H9 (cell line): Measurements from ENCODE around the gene EIF2B5. TPM values are rescaled to one million over a fixed set of nuclear protein-coding genes. Genes with fewer than 3 reads are reported as not detected.
A peak's percentile ranks its signal among the peaks of the same experiment; 100 is the strongest.

Source experiments
- DNase-seq: peaks from one replicate; pipeline ENCODE4 v3.0.0-alpha.2; 2017
- H2AFZ ChIP-seq: one replicate; pipeline ENCODE4 v1.6.1; 2013; ENCODE audit warnings: mild to moderate bottlenecking, low read length, control low read depth, moderate library complexity
- H2AK5ac ChIP-seq: 2 replicates; pipeline ENCODE4 v1.6.1; 2013; ENCODE audit warnings: low read length, control low read depth, mixed read lengths; ENCODE audit not compliant: insufficient read length
- H2BK120ac ChIP-seq: one replicate; pipeline ENCODE4 v1.6.1; 2013; ENCODE audit warnings: low read depth, mild to moderate bottlenecking, low read length, control low read depth, inconsistent platforms; ENCODE audit not compliant: poor library complexity, severe bottlenecking
- H2BK12ac ChIP-seq: 2 replicates; pipeline ENCODE4 v1.6.1; 2013; ENCODE audit warnings: low read length, control low read depth, mixed read lengths, low read depth; ENCODE audit not compliant: insufficient read length
- H2BK15ac ChIP-seq: 2 replicates; pipeline ENCODE4 v1.6.1; 2013; ENCODE audit warnings: low read depth, low read length, control low read depth
- H2BK20ac ChIP-seq: one replicate; pipeline ENCODE4 v1.6.1; 2013; ENCODE audit warnings: low read depth, mild to moderate bottlenecking, low read length, control low read depth, inconsistent platforms; ENCODE audit not compliant: poor library complexity, severe bottlenecking
- H2BK5ac ChIP-seq: 2 replicates; pipeline ENCODE4 v1.6.1; 2013; ENCODE audit warnings: low read length, control low read depth, mixed read lengths; ENCODE audit not compliant: insufficient read length
- H3K14ac ChIP-seq: 2 replicates; pipeline ENCODE4 v1.6.1; 2013; ENCODE audit warnings: low read length, control low read depth; ENCODE audit not compliant: insufficient read depth
- H3K18ac ChIP-seq: 2 replicates; pipeline ENCODE4 v1.6.1; 2013; ENCODE audit warnings: low read depth, mild to moderate bottlenecking, mixed read lengths, low read length, control low read depth; ENCODE audit not compliant: insufficient read length
- H3K23ac ChIP-seq: 2 replicates; pipeline ENCODE4 v1.6.1; 2013; ENCODE audit warnings: low read length, control low read depth, mixed read lengths, low read depth; ENCODE audit not compliant: insufficient read length
- H3K23me2 ChIP-seq: 2 replicates; pipeline ENCODE4 v1.6.1; 2013; ENCODE audit warnings: low read depth, mild to moderate bottlenecking, mixed read lengths, low read length, control low read depth; ENCODE audit not compliant: insufficient read length, poor library complexity, severe bottlenecking
- H3K27ac ChIP-seq: 2 replicates; pipeline ENCODE4 v1.5.1; 2013; ENCODE audit warnings: low read length, control low read depth, mixed read lengths, low read depth; ENCODE audit not compliant: insufficient read length
- H3K27me3 ChIP-seq: 2 replicates; pipeline ENCODE4 v1.6.1; 2013; ENCODE audit warnings: low read length, control low read depth, inconsistent platforms; ENCODE audit not compliant: insufficient read depth
- H3K4ac ChIP-seq: 2 replicates; pipeline ENCODE4 v1.6.1; 2013; ENCODE audit warnings: low read depth, mild to moderate bottlenecking, control low read depth, inconsistent platforms, low read length, moderate library complexity
- H3K4me1 ChIP-seq: 2 replicates; pipeline ENCODE4 v1.6.1; 2013; ENCODE audit warnings: low read length, control low read depth, inconsistent platforms; ENCODE audit not compliant: insufficient read depth
- H3K4me2 ChIP-seq: 2 replicates; pipeline ENCODE4 v1.6.1; 2013; ENCODE audit warnings: low read length, control low read depth, mixed read lengths; ENCODE audit not compliant: insufficient read length, insufficient read depth
- H3K56ac ChIP-seq: 2 replicates; pipeline ENCODE4 v1.6.1; 2013; ENCODE audit warnings: low read depth, mild to moderate bottlenecking, mixed read lengths, low read length, control low read depth; ENCODE audit not compliant: insufficient read length
- H3K79me1 ChIP-seq: 2 replicates; pipeline ENCODE4 v1.6.1; 2013; ENCODE audit warnings: low read depth, mild to moderate bottlenecking, moderate library complexity, low read length, control low read depth, inconsistent platforms; ENCODE audit not compliant: insufficient read depth, poor library complexity, severe bottlenecking
- H3K79me2 ChIP-seq: 2 replicates; pipeline ENCODE4 v1.6.1; 2013; ENCODE audit warnings: low read length, control low read depth, inconsistent platforms; ENCODE audit not compliant: insufficient read depth
- H3K9ac ChIP-seq: 2 replicates; pipeline ENCODE4 v1.6.1; 2013; ENCODE audit warnings: low read length, control low read depth, mixed read lengths; ENCODE audit not compliant: insufficient read length; ENCODE audit errors: extremely low read depth
- H3K9me3 ChIP-seq: one replicate; pipeline ENCODE4 v1.6.1; 2013; ENCODE audit warnings: low read depth, low read length, inconsistent platforms; ENCODE audit not compliant: control insufficient read depth
- H3T11ph ChIP-seq: one replicate; pipeline ENCODE4 v1.6.1; 2013; ENCODE audit warnings: mild to moderate bottlenecking, low read length, control low read depth, inconsistent platforms
- H4K20me1 ChIP-seq: one replicate; pipeline ENCODE4 v1.6.1; 2013; ENCODE audit not compliant: control insufficient read depth, insufficient read length, insufficient read depth
- H4K5ac ChIP-seq: 2 replicates; pipeline ENCODE4 v1.6.1; 2013; ENCODE audit warnings: low read depth, mild to moderate bottlenecking, mixed read lengths, low read length, control low read depth; ENCODE audit not compliant: insufficient read length
- H4K8ac ChIP-seq: replicated peaks from 2 replicates; pipeline ENCODE4 v1.6.1; 2013; ENCODE audit warnings: low read length, control low read depth, mixed read lengths, low read depth; ENCODE audit not compliant: insufficient read length
- H4K91ac ChIP-seq: 2 replicates; pipeline ENCODE4 v1.6.1; 2013; ENCODE audit warnings: low read depth, mild to moderate bottlenecking, moderate library complexity, mixed read lengths, low read length, control low read depth; ENCODE audit not compliant: insufficient read length
- H3K27ac Mint-ChIP-seq, 3 experiments: 2 replicates in 2 of 3; 3 replicates in 1 of 3; pipeline ENCODE4 v1.8.0; 2020 to 2021; ENCODE audit warnings: mixed read lengths in 3 of 3, mild to moderate bottlenecking in 1 of 3, moderate library complexity in 1 of 3
- H3K27me3 Mint-ChIP-seq: 2 replicates; pipeline ENCODE4 v1.8.0; 2021; ENCODE audit warnings: low read depth, mild to moderate bottlenecking, moderate library complexity, mixed read lengths
- H3K36me3 Mint-ChIP-seq, 3 experiments: 2 replicates in 2 of 3; 3 replicates in 1 of 3; pipeline ENCODE4 v1.8.0; 2020 to 2021; ENCODE audit warnings: low read depth in 3 of 3, mixed read lengths in 3 of 3; ENCODE audit not compliant: insufficient read depth in 1 of 3
- H3K4me1 Mint-ChIP-seq, 2 experiments: 2 replicates each; pipeline ENCODE4 v1.8.0; 2020; ENCODE audit warnings: mixed read lengths in 2 of 2
- H3K4me3 Mint-ChIP-seq, 2 experiments: 2 replicates in 1 of 2; 3 replicates in 1 of 2; pipeline ENCODE4 v1.8.0; 2020 to 2021; ENCODE audit warnings: mild to moderate bottlenecking in 2 of 2, mixed read lengths in 2 of 2, moderate library complexity in 1 of 2
- H3K9me3 Mint-ChIP-seq, 2 experiments: 2 replicates in 1 of 2; 3 replicates in 1 of 2; pipeline ENCODE4 v1.8.0; 2020; ENCODE audit warnings: mild to moderate bottlenecking in 2 of 2, mixed read lengths in 2 of 2, moderate library complexity in 1 of 2
- CTCF ChIP-seq: fragments of 200-600 bp; sonication (generic); conservative IDR thresholded peaks from 3 replicates; pipeline ENCODE4 v1.8.0; 2021; ENCODE audit warnings: antibody characterized with exemption, mild to moderate bottlenecking
- WGBS: extraction: QIAGEN DNeasy Blood & Tissue Kit; methylation state at CpG from one replicate; pipeline ENCODE4 v1.1.7; 2013; ENCODE audit warnings: missing lambda C conversion rate, low lambda C conversion rate, mixed read lengths; ENCODE audit not compliant: insufficient read length; ENCODE audit errors: extremely low coverage; 5-methylcytosine and 5-hydroxymethylcytosine counted together
- total RNA-seq: library from RNA; stranded (reverse); gene quantifications from 2 replicates; pipeline ENCODE4 v1.2.1, GENCODE V29; 2021

The EIF2B5 gene
- total RNA-seq, 1 experiment from 2014 or later = 42.0 TPM

GRCh38 chr3:184175506-184175905, 40.3 kb downstream of the EIF2B5 start:
- peak overlapping the region; percentile 95 to 100 (median 99); a peak in 6 of 7 replicates for H3K27ac Mint-ChIP-seq
- H3K27me3 Mint-ChIP-seq = no peaks in the 10 kb centered on the region
- no peak overlapping the region for H3K23ac ChIP-seq
- WGBS = no CpG with 5 or more reads among the region's 8 CpGs
- H3K27me3 ChIP-seq = no peaks in the 10 kb centered on the region
- peaks cover 35 to 65% (median 55%) of the 10 kb centered on the region in 3 experiments for H3K36me3 Mint-ChIP-seq
- H3K56ac ChIP-seq = no peak overlapping the region
- H3T11ph ChIP-seq = no peak overlapping the region
- peak overlapping the region; percentile 92 for H3K9ac ChIP-seq
- no peaks in the 10 kb centered on the region for H3K9me3 ChIP-seq
- H3K79me1 ChIP-seq = peaks cover 7% of the 10 kb centered on the region
- no peak overlapping the region for H2BK12ac ChIP-seq
- H2BK5ac ChIP-seq = no peak overlapping the region
- H4K8ac ChIP-seq = no peak overlapping the region
- H3K4me1 ChIP-seq = no peaks in the 10 kb centered on the region; the same call in 1 of the 2 replicates
- no peak overlapping the region for H3K4ac ChIP-seq
- peak overlapping the region; percentile 72 for H3K27ac ChIP-seq
- peaks cover 23 to 31% of the 10 kb centered on the region in 2 experiments for H3K4me1 Mint-ChIP-seq
- H4K20me1 ChIP-seq = peaks cover 3% of the 10 kb centered on the region
- H3K4me3 Mint-ChIP-seq = peak overlapping the region; percentile 95 to 96
- no peak for DNase-seq
- H3K4me2 ChIP-seq = peak overlapping the region; percentile 97
- H3K23me2 ChIP-seq = peaks cover 16% of the 10 kb centered on the region
- no peak overlapping the region for H2AFZ ChIP-seq
- H4K5ac ChIP-seq = no peak overlapping the region
- no peak overlapping the region for H2BK120ac ChIP-seq
- H2BK15ac ChIP-seq = no peak overlapping the region
- no peak overlapping the region for H4K91ac ChIP-seq
- no peak for TF ChIP-seq CTCF
- peaks cover 9% of the 10 kb centered on the region; the same call in 1 of the 2 replicates for H3K79me2 ChIP-seq
- no peak overlapping the region for H2AK5ac ChIP-seq
- no peak overlapping the region for H3K18ac ChIP-seq
- H3K14ac ChIP-seq = no peak overlapping the region
- no peaks in the 10 kb centered on the region for H3K9me3 Mint-ChIP-seq
- no peak overlapping the region for H2BK20ac ChIP-seq
